ENCODE measurements around the gene CCM2.

CCM2 gene

DNA sequence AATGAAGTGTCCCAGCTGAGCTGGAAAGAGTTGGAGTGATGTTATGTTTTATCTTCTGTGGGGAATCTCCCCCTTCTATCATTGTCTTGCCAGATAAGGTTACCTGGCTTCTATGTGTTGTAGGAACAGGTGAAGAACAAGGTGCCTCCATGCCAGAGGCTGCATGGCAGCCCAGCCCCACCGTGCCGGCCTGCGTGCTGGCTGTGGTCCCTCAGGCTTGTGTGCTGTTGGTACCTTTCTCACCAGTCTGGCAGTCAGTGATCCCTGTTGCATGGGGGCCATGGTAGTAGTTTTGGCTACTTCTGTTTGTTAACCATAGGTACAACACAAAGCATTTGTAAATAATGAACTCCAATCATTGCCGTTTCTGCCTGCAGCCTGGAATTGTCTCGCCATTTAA lies 37.9 kb downstream of the CCM2 start:
- no peak for DNase-seq

DNA sequence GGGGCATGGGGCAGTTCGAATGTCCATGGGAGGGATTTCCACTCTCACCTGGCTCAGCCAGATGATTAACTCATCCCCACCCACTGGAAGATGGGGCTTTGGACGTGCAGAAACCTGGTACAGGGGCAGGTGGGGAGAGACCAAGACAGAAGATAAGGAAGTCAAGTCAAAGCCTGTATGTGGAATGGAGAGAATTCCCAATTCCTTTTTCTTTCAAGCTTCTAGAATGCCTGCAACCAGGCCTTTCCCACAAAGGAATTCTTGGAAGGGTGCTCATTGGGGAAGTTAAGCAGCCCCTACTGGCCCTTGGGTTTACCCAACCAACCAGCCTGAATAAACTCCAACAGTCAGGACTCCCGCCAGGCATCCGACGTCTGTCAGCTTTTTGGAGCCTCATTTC lies 39.1 kb downstream of the CCM2 start:
- DNase-seq: no peak

DNA sequence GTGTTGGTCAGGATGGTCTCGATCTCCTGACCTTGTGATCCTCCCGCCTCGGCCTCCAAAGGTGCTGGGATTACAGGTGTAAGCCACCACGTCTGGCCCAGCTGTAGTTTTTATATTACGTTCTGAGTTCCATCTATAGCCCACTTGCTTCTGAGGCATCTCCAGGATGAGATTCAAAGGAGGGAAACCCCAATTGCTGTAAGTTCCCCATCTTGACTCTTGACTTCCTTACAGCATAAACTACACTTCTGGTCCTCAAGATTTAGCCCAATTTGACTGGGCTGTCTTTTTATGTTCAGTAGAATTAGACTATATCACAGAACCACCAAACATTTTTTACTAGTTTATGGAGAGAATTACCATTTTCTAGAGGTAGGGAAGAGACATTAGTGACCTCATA lies 44.3 kb downstream of the CCM2 start:
- DNase-seq: no peak

DNA sequence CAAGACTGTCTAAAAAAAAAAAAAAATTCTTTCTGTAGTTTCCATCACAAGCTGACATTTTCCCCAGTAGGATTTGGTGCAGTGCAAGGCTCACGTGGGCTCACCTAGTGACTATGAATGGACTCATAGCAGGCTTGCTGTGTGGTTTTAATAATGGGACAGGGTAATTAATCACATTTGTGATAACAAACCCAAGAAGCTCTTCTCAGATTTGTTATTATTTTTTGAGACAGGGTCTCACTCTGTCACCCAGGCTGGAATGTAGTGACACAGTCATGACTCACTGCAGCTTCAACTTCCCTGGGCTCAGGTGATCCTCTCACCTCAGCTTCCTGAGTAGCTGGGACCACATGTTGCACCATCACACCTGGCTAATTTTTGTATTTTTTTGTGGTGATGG lies 48.7 kb downstream of the CCM2 start:
- DNase-seq: no peak

DNA sequence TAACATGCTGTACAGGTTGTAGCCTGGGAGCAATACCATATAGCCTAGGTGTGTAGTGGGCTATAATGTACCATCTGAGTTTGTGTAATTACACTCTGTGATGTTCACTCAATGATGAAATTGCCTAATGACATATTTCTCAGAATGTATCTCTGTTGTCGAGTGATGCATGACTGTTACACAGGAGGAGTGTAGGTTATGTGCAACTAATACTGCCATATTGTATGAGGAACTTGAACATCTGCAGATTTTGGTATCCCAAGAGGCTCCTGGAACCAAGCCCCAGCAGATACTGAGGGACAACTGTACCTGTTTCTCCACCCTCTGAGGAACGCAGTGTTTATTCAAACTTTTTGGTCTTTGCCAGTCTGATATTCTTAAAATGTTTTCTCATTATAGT lies 50.2 kb downstream of the CCM2 start:
- no peak for DNase-seq

DNA sequence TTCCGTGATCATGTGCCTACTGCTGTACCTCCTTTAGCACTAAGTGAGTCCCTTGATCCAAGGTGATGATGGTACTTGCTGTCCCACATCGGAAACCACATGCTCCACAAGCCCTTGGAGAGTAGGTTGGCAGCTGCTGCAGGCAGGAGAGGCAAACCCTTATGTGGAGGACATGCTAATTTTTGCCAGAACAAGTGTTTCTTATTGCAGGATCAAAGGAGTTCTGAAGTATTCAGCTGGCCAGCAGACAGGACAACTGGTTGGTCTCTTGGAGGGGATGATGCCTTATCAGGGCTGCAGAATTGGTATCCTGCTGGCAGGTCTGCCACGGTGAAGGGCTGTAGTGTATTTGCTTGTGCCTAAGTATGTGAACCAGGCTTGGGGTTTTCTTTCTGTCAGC lies 52.0 kb downstream of the CCM2 start:
- no peak for DNase-seq

DNA sequence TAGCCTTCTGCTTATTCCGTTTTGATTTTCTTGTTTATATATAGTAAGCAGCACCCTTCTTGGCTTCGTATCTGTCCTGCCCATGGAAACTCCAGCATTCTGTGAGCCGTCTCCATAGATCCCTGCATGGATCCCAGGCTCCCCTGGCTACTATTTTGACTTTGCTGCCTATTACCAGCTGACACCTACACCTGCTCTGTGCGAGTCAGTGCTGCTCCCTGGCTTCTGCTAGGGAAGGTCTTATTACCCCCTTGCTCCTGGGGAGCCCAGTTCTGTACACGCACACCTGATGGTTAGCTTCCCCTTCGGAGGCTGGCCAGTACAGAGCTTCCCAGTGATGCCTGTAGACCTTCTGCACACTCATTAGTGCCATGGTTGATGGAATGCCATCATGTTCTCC lies 53.4 kb downstream of the CCM2 start:
- DNase-seq: no peak

DNA sequence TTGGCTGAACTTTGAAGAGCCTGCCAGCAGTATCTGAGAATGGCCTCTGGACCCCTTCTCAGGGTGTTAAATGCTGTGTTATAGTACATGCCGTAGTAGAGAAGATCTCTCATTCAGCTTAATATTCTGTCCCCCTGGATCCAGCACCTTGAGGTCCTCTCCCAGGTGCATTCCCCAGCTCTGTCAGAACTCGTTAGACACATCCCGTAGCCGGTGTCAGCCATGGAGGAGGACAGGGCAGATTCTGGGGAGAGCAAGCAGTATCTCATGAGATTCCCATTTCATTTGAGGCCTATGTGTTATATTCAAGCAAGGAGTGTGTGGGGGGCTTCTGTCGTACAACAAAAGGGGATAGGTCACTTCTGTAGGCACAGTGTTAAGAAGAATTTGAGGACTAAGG lies 53.9 kb downstream of the CCM2 start:
- no peak for DNase-seq

DNA sequence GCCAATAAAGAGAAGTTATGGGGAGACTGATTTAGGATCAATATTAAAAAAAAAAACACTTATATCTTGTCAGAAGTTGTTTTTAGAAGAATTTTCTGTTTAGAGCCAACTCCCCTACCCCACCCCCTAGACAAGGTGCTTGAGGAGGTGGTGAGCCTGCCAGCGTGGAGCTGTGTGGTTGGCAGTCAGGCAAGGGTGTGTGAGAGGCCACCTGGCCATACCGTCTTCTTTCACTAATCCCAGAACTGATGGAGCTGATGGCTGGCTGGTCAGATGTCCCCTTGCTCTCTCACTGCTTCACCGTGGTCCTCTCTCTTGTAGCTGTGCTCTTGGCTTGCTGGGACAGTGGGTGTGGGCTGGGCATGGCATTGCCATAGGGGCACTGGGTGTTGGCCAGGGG lies 54.4 kb downstream of the CCM2 start:
- DNase-seq: no peak

DNA sequence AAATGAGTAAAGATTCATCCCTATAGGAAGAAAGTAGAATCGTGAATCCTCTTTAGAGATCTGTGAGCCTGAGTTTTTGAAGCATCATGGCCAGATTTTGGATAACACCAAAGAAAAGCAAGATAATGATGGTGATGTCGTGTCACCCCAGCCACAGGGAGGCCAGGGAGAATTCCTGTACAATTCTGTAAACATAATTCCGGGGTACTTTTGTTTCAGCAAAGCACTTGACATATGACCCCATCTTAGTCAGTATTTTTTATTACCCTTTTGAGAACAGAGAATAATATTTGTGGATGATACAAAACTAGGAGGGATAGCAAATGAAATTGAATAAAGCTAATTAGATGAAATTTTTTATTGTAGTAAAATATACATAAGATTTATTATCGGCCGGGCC lies 55.0 kb downstream of the CCM2 start:
- no peak for DNase-seq

DNA sequence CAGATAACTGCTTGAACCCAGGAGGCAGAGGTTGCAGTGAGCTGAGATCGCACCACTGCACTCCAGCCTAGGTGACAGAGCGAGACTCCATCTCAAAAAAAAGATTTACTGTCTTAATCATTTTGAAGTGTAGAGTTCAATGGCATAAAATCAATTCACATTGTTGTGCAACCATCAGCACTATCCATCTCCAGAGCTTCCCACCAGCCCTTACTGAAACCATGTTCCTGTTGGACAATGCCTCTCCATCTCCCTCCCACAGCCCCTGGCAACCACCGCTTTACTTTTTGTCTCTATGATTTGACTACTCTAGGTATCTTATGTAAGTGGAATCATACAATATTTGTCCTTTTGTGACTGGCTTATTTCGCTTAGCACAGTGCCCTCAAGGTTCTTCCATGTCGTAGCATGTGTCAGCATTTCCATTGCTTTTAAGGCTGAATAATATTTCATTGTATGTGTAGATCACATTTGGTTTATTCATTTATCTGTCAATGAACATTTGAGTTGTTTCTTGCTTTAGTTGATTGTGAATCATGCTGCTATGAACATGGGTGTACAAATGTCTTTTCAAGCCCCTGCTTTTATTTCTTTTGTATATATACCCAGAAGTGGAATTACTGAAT lies 55.7 kb downstream of the CCM2 start:
- no peak for DNase-seq

DNA sequence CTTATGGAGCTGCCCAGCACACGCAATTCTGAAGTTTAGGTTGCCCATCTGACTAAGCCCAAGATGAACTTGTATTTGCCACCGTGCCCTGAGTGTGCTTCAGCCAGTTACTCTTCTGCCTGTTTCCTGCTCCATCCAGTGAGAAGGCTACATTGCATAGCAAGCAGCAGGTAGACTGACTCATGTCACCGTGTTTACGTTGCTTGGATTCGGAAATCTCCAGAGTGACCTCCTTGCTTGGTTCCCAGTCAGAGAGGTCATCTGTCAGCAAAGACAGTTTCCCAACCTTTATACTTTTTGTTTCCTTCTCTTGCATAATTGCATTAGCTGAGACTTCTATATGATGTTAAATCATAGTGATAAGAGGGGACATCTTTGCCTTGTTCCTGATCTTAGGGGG lies 57.9 kb downstream of the CCM2 start:
- no peak for DNase-seq

DNA sequence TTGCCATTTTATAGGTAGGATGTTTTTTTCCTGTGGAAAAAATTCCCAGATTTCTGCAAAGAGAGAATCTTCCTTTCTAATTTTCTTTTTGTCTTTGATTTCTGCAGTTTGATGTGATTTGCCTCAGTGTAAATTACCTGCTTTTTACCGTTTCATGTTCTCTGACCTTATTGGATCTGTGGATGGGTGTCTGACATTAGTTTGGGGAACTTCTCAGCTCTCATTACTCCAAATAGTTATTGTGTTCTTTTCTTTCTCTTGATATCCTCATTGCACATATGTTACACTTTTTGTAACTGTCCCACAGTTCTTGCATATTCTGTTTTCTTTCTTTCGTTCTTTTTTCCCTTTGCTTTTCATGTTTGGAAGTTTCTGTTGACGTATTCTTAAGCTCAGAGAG lies 60.3 kb downstream of the CCM2 start:
- DNase-seq: no peak

DNA sequence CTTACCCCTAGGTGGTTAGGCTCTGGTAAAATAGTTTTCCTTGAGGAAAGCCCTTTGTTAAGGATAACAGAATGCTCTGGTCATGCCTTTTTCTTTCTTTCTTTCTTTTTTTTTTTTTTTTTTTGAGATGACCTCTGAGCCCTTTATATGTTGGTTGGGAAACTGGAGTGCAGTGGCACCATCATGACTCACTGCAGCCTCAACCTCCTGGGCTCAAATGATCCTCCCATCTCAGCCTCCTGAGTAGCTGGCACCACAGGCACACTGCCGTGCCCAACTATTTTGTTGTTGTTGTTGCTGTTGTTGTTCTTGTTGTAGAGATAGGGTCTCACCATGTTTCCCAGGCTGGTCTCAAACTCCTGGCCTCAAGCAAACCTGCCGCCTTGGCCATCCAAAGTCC lies 61.4 kb downstream of the CCM2 start:
- DNase-seq: no peak

DNA sequence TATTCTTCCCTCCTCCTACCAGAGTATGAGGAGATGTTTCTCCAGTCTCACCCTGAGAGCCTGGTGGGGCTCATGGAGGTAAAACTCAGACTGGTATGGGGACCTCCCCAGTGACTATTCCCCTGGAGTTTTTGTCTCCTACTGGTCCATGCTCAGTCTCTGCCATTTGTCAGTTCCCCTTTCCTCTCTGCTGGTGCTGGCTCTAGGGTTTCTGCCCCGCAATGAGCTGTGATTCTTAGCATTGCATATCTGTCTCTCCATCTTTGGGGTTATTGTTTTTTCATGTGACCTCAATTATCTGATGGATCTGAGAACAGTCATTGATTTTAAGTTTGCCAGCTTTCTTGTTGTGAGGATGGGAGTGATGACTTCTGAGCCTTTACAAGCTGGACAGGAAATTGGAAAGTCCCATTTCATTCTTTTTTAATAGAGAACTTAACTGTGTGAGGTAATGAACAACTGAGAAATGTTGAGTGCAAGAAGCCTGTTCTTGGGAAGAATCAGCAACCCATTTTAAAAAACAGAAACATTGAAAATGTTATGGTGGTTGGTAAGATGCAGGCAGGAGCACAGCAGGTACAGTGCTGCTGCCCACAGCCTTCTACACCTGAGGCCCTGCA lies 61.9 kb downstream of the CCM2 start:
- no peak for DNase-seq

DNA sequence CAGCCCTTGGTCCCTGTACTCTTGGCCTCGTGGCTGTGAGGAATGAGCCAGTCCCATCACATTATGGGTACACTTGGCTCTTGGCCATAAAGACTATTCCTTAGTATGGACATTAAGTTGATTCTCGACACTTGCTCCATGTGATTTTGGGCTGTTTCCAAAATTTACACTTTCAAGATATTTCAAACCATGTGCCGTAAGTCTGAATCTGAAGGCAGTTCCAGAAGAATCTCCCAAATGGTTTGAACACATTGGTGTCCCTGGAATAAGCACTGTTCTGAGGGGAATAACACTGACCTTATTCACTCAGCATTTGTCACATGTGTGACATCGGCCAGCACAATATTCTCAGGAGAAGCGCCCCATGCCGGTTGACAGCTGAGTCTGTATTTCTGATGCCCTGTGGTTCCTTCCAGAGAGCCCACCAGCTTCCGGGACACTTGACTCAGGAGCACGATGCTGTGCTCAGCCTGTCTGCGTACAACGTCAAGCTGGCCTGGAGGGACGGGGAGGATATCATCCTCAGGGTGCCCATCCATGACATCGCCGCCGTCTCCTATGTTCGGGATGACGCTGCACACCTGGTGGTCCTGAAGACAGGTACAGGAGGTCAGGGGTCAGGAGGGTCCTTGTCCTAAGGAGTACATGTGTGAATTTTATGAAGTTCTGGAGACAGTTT lies 64.2 kb downstream of the CCM2 start:
- no peak for DNase-seq

DNA sequence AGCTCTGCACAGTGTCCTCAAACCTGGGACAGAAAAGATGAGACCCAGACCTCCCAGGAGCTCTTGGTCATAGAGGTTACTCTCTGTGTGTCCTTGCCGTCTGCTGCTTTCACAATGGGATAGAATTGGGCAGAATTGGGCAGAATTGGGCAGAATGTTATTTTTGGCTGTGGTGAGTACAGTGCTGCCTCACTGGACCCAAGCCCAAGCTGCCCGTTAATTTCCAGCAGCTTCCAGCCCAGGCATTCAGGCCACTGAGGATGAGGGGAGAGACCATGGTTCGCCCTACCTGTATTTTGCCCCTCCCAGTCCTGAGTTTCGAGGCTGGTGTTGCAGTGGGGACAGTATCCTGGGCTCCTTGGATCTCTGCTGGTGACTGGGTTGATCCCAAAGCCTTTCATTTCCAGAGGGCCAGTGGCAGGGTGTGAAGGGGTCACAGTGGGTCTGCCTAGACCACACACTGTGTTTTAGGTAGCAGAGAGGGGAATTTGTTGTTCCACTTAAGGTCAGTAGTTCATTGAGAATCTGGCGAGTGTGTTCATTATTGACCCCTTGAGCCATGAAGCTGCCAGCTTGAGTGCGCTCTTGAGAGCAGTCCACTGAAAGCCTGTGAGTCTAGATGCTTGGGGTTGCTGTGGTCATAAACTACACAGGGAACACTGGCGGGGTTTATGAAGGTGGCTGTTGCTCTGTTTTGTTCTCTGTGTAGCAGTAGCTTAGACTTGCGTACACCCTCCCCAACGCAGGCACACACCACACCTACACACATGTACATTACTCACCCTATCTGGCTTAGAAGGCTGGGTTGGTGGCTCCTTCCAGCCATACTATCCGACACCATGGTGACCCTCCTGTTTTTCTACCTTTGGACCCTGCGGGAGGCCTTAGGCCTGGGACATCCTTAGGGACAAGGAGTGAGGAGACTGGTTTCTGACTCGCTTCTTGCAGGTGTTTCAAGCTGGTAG lies 65.3 kb downstream of the CCM2 start:
- no peak for DNase-seq

DNA sequence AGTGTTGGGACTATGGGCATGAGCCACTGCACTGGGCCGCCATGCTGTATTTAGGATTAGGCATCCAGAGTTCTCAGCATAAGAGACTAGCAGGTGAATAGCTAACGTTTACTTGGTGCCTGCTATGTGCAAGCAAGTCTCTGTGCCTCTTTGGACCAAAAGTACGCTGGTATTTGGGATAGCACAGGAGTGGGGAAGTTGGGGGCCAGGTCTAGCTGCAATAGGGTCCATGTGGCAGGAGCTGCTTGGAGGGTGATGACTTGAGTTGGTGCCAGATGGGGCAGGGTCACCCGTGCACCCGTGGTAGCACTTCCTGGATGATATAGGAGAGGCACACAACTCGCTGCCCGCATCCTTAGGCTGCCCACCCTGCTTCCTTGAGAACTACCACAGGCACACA lies 66.4 kb downstream of the CCM2 start:
- DNase-seq: no peak

DNA sequence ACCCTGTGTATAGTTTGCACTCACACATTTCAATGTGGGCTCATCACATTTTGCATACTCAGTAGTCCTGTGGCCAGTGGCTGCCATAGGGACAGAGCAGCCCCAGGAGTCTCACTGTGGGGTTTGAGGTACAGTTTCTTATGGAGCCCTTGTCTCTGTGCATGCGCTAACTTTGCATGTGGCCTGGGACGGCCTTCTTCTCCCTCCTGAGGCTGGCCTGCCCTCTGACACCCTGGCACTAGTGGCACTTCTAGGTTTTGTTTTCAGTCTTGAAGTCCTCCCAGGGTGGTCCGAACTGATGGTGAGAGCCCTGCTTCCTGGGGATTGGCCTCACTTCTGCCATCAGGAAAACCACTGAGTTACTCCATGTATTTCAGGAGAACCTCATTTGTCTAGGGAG lies 67.6 kb downstream of the CCM2 start:
- no peak for DNase-seq

DNA sequence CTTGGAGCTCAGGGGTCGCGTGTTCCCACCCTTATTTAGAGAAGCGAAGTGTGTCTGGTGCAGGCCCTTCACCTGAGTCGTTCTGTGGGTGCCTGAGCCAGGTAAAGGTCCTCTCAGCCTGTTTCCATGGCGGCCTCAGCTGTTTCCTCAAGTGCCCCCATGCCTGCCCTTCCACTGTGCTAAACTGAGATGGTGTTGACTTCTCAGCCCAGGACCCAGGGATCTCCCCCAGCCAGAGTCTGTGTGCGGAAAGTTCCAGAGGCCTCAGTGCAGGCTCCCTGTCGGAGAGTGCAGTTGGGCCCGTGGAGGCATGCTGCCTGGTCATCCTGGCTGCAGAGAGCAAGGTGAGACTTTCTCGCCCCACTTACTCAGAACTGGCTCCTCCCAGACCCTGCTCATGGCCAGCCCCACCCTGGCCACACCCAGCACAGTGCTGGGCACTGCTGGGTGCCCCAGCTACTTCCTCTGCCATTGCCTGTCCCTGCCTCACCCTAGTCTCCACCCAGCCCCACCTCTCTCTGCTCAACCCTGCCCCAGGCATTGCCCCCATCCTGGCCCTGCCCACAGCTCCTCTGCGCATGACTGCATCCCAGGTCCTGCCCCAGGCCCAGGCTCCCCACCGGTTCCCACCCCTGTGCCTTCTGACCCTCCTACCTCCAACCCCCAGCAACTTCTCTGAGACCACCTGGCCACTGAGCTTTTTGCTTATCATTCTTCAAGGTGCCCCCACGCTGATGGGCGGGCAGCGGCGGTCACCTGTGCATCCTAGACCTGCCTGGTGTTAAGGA lies 68.4 kb downstream of the CCM2 start:
- no peak for DNase-seq

DNA sequence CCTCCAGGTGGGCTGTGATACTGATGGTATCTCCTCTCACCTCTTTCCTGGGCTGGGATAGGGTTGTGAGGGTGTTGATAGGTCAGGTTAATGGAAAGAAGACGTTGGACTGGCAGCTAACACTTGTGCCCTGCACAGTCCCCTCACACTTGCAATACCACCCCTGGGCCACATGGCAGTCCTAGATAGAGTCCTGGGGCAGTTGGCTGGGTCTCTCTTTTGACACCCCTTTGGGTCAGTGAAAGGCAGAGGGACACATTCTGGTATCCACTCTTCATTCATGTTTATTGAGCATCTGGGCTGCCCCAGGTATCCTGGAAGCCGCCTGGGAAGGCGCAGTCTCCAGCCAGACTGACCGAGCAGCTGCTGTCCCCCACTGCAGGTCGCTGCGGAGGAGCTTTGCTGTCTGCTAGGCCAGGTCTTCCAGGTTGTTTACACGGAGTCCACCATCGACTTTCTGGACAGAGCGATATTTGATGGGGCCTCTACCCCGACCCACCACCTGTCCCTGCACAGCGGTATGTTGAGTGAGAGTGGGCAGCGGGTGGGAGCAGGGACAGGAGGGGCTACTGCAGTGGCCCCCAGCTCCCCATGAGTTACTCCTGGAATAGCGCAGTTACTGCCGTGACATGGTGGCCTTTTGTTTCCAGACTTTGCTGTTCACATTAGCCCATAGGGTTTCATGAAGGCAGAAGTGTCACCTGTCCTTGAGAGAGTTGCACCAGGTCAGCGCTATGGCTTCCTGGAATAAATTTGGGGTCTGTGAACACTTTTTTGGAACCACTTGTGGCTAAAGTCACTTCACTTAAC lies 69.6 kb downstream of the CCM2 start:
- DNase-seq: no peak

DNA sequence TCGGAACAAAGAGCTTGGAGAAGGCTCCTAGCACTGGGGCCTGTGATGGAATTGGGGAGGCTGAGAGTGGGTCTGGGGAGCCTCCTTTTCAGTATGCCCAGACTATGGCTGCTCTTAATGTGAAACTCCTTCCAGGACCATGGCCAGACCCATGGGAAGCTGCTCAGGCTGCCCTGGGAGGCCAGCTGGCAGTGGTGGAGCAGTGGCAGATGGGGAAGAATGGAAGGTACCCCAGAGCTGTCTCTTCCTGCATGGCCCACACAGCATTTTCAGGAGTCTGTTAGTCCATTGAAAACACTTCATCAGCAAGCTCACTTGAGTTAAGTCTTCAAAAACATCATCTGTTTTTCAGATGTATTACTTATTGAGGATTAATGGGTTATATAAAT lies 70.2 kb downstream of the CCM2 start:
- DNase-seq: no peak
